ENCODE data around the gene GRIK5.

GRIK5 gene

DNA sequence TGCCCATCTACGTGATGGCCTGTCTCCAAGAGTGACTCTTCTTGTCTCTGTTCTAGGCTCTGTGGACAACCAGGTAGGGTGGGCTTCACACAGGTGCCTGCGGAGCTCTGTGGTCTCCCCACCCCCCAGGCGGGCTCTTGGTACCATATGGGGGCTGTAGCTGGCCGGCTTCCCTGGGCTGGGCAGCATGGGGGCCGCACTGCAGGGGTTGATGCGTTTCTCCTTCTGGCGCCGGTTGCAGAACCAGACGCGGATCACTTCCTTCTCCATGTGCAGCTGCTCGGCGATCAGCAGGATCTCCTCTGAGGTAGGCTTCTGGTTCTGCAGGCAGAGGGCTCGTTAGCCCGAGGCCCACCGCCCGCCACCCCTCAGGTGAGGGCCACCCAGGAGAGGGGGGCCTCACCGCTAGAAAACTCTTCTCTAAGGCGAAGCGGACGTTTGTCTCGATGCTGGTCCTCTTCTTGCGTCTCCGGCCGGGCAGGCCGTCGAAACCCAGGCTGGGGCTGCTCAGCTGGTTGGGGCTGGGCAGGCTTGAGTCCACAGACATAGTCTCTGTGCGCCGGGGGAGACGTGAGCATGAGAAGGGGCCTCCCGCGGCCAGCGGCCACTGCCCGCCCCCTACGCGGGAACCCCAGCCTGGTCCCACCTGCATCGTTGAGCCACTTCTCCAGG is 25.3 kb upstream of the GRIK5 start:
- no peak for DNase-seq

DNA sequence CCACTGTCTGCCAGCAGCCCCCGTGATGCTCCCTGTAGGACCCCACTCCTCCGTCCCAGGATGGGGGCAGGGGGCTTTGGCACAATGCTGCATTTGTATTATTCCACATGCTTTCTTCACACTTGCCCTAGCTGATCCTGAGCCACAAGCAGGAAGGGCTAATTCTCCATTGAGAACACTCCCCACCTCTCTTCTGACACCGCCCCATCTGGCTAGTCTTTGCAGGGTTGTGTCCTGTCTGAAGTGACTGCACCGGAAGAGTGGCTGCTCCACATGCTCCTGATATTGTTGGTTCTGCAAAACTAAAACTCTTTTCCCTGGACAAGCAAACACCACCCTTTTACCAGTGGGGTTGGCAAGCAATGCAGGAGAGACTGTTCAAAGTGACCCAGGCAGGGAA is 23.9 kb upstream of the GRIK5 start:
- DNase-seq, result no peak

DNA sequence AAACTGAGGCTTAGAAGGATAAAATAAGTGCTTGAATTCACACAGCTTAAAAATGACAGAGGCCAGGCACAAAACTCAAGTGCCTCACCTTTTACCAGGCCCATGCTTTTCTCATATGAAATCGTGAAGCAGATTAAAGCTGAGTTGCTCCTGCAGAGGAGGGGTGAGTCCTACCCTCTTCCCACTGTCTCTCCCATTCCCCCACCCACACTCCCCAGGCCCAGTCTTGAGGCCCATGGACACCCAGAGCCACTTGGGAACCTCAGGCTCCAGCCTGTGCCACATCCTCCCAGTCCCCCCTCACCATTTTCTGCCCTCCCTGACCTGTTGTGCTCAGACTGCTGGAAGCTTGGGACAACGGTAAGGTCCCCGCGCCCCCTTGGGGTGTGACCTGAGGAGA is 23.5 kb upstream of the GRIK5 start:
- no peak for DNase-seq

DNA sequence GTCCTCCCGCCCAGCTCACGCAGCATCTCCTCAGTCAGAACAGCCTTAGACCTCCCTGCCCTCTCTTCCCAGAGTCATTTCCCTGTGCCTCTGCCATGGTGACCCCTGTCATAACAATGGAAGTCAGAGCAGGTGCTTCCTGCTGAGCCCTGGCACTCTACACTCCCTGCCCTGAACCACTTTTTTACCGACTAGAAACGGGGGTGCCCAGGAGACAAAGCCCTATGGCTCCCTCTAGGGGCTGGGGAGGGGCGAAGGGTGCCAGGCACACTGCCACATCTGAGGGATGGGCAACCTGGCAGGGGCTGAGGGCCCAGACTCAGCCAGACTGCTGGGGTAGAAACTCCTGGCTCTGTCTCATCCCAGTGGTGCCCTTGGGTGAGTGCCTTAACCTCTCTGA is 22.3 kb upstream of the GRIK5 start:
- no peak for DNase-seq

DNA sequence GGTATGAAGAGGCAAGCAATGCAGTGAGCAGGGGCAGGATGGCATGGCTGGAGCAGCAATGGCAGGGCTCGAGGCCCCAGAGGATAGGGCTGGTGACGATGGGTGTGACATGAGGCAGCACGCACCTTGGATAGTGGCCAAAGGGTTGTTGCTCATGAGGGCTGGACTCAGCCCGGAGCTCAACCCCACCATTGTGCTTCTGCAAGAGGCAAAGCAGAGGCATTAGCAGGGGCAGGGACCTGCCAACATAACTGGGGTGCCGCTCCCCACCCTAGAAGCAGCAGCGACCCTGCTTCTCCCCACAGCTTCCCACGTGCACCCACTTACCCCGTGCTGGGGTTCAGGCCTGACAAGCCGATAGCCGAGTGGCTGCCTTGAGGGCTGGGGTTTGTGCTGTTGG is 21.7 kb upstream of the GRIK5 start:
- no peak for DNase-seq

DNA sequence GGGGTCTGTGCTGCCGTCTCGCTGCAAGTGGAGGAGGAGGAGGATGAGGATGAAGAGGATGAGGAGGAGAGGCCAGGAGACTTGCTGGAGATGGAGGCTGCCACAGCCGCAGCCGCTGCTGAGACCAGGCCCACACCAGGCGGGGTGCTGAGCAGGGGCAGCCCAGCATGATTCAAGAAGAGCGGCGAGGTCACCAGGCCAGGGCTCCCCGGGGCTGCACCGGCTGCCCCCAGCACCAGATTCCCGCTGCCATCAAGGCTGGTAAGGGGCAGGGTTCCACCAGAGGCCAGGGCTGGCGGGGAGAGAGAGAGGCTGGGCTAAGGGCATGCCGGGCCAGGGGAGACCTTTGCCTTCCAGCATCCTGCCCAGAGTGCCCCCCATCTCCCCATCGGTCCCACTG is 21.3 kb upstream of the GRIK5 start:
- DNase-seq, result no peak

DNA sequence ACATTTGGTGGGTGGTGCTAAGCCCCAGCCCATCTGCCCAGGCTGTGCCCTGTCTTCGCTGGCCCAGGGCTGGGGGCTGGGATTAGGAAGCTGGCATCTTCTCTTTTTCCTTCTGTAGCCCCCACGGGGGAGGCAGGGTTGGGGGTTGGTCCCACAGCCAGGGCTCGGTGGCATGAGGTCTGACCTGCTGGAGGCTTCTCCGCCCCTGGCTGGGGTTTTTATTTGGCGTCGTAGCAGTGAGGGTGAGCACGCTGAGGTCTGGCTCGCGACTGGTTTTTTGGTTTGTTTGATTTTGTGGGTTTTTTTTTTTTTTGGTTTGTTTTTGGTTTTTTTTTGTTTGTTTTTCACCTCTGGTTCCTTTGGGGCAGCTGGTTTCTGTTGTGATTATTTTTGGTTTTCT is 20.7 kb upstream of the GRIK5 start:
- no peak for DNase-seq

DNA sequence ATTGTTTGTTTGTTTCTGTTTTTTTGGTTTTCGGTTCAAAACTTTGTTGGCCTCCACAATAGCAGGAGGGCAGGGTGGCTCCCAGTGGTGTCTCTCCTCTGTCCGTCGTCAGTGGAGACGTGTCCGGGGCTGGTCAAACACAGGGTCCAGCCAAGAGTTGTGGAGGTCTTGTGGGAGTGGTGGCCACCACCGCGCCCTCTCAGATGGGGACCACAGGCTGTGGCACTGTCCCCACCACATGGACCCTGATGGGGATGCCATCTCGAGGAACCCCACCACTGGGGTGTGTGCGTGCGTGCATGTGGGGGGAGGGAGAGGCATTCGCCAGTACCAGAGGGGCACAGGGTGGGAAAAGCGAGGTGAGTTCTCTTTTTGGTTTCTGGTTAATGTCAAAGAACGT is 19.8 kb upstream of the GRIK5 start:
- no peak for DNase-seq

DNA sequence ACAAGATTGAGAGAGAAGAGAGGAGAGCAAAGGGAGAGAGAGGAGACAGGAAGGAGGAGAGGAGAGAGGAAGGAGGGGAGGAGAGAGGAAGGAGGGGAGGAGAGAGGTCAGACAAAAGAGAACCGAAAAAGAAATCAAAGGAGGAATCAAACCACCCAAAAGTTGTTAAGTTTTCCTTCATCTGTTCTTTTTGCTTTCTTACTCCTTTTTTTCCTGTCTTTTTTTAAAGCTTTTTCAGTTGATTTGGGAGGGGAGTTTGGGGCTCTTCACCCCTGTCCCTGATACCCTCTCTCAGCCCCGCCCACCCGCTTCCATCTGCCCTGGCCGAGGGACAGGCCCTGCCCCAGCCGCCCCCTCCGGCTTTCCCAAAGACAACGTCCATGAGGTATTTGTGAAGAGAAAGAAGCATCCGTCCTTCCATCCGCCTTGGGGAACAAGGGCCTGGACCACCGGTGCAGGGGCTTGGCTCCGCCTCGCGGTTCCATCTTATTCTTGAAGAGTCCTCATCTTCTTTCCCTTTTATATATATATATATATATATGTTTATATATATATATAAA is 19.3 kb upstream of the GRIK5 start:
- DNase-seq, result no peak

DNA sequence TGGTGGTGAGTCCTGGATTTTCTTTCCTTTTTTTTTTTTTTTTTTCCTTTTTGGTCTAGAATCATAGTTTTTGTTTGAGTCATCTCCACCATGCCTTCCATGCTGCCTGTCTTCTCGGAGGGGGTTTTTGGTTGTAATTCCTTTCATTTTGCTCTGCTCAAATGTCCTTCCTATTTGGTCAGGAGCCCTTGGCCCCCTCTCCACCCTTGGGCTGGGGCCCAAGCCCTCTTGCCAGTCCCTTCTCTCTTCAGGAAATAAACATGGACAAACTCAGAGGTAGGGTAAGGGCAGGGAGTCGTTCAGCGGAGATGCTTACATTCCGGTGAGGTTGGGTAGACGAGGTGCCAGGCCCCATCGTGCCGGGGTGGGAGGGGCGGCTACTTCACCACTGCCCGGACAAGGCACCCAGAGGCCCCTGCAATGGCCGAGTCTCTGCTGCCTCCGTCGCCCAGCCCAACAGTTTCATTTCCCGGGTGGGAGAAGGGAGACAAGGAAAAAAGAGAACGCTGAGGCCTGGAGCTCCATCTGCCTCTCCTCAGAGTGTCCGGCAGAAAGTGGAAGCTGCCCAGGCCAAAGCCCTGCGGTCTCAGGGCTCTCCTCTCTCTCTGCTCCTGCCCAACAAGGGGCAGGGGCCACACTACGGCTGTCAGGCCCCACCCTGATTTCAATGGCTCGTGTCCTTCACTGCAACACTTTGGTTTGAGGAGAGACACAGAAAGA is 18.6 kb upstream of the GRIK5 start:
- no peak for DNase-seq

DNA sequence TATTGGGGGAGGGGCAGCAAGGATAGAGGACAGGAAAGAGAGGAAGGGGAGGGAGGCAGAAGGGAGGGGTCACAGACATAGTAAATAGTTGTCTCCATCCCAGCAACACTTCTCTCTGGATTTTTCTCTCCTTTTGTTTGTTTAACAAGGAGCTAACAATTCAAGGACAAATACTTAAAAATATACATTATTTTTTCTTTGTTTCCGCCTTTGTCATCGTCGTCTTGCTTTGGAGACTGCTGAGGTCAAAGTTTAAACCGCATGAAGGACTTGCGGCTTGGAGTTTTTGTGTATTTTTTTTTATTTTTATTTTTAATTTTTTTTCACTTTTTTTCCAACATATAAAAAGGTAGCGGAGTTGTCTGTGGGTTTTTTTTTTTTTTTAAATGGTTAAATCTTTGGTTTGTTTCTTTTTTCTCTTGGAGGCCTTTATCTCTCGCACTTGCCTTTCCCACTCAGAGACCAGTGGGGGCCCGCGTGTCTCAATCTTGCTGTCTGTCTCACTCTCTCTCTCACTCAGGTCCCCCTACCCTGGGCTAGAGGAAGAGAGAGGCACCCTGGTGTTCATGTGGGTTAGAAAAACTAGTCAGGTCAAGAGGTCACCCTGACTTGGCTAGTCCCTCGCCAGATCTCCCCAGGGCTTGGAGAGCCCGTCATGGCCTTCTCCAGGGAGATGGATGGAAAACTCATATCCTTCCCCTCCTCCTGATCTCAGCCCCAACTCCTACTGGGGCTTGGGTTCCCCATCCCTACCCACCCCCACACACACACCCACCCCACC is 17.0 kb upstream of the GRIK5 start:
- DNase-seq, result no peak

DNA sequence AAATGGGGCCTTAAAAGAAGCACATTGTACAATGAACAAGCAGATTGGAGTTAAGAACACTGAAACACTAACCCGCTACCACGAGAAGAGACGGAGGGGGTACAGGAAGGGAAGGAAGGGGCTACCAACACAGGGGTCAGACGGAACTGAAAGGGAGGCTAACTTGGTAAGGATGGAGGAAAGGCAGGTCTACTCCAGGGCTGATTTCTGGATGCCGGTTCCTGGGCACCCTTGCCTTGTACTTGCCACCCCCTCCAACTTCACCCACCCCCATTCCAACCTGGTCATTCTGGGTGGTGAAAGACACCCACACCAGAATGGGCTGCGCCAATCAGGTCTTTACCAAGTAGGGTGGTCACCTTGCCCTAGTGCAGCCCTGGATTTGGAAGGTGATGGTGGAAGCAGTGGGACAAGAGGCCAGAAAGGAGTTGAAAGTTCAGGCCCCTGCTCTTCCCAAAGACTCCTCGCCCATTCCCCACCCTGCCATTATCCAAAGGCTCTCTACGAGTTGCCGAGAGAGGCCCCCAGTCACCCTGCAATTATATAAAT is 16.3 kb upstream of the GRIK5 start:
- no peak for DNase-seq

DNA sequence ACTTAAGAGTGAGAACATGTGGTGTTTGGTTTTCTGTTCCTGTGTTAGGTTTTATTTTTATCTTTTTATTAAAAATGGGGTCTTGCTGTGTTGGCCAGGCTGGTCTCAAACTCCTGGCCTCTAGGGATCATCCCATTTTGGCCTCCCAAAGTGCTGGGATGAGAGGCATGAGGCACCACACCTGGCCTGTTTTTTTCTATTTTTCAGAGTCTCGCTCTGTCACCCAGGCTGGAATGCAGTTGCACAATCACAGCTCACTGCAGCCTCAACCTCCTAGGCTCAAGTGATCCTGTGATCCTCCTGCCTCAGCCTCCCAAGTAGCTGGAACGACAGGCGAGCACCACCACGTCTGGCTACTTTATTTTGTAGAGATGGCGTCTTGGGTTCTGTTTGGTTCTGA is 13.5 kb upstream of the GRIK5 start:
- no peak for DNase-seq

DNA sequence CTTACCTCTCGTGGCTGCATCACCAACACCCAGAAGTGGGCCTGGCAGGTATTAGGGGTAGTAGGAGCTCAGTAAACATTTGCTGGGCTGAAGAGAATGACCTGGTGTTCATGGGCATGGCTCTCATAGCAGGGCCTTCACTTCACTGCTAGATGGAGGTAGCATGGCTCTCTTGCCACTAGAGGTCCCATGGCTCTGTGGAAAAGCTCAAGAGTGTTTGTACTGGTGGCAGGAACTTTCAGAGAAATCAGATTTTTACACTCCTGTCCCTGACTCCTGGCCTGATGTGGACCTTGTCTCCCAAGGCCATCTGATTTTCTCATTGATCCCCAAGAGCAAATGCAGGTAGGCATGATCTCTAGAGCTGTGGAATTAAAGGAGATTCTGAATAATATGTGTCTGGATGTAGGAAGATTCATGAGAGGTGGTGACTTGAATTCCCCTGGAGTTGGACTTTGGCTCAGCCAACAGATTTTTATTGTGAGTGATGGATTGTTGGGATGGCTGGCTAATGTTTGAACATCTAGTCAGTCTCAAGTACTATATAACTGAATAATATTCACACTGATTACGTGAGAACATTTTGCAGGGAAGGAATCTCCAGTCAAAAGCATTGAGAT is 11.7 kb upstream of the GRIK5 start:
- DNase-seq, result no peak

DNA sequence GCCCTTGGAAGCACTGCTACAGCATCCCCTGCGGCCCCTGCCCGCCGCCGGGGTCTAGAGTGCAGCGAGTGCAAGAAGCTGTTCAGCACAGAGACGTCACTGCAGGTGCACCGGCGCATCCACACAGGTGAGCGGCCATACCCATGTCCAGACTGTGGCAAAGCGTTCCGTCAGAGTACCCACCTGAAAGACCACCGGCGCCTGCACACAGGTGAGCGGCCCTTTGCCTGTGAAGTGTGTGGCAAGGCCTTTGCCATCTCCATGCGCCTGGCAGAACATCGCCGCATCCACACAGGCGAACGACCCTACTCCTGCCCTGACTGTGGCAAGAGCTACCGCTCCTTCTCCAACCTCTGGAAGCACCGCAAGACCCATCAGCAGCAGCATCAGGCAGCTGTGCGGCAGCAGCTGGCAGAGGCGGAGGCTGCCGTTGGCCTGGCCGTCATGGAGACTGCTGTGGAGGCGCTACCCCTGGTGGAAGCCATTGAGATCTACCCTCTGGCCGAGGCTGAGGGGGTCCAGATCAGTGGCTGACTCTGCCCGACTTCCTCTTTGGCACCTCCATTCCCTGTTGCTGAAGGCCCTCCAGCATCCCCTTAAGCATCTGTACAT is 10.9 kb upstream of the GRIK5 start:
- DNase-seq, result no peak

DNA sequence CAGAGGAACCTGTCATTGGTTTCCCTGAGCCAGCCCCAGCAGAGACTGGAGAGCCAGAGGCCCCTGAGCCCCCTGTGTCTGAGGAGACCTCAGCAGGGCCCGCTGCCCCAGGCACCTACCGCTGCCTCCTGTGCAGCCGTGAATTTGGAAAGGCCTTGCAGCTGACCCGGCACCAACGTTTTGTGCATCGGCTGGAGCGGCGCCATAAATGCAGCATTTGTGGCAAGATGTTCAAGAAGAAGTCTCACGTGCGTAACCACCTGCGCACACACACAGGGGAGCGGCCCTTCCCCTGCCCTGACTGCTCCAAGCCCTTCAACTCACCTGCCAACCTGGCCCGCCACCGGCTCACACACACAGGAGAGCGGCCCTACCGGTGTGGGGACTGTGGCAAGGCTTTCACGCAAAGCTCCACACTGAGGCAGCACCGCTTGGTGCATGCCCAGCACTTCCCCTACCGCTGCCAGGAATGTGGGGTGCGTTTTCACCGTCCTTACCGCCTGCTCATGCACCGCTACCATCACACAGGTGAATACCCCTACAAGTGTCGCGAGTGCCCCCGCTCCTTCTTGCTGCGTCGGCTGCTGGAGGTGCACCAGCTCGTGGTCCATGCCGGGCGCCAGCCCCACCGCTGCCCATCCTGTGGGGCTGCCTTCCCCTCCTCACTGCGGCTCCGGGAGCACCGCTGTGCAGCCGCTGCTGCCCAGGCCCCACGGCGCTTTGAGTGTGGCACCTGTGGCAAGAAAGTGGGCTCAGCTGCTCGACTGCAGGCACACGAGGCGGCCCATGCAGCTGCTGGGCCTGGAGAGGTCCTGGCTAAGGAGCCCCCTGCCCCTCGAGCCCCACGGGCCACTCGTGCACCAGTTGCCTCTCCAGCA is 10.1 kb upstream of the GRIK5 start:
- no peak for DNase-seq

DNA sequence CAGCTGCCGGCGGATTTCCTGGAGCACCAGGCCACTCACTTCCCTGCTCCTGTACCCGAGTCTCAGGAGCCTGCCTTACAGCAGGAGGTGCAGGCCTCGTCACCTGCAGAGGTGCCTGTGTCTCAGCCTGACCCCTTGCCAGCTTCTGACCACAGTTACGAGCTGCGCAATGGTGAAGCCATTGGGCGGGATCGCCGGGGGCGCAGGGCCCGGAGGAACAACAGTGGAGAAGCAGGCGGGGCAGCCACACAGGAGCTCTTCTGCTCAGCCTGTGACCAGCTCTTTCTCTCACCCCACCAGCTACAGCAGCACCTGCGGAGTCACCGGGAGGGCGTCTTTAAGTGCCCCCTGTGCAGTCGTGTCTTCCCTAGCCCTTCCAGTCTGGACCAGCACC is 9.3 kb upstream of the GRIK5 start:
- no peak for DNase-seq

DNA sequence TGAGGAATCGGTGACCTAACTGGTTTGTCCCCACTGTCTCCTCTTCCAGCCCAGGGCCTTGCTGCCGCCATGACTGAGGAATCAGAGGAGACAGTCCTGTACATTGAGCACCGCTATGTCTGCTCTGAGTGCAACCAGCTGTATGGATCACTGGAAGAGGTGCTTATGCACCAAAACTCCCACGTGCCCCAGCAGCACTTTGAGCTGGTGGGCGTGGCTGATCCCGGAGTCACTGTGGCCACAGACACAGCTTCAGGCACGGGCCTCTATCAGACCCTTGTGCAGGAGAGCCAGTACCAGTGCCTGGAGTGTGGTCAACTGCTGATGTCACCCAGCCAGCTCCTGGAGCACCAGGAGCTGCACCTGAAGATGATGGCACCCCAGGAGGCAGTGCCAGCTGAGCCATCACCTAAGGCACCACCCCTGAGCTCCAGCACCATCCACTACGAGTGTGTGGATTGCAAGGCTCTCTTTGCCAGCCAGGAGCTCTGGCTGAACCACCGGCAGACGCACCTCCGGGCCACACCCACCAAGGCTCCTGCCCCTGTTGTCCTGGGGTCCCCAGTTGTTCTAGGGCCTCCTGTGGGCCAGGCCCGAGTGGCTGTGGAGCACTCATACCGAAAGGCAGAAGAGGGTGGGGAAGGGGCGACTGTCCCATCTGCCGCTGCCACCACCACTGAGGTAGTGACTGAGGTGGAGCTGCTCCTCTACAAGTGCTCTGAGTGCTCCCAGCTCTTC is 8.7 kb upstream of the GRIK5 start:
- no peak for DNase-seq

DNA sequence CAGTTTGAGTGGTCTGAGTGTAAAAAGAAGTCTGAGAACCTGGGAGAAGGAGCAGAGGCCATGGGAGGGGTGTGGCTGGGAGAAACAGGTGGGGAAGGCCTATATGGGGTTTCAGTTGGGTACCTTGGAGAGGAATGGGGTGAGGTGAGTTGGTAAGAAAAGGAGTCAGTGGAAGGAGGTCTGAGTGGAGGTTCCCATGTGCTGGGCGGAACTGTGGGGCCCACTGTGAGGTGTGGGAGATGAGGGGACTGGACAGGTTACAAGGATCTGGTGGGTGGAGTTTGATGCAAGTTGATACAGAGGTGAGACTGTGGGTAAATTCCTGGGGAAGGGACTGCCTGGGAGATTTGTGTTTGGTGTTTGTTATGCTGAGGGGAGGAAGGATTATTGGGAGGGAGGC is 8.1 kb upstream of the GRIK5 start:
- no peak for DNase-seq

DNA sequence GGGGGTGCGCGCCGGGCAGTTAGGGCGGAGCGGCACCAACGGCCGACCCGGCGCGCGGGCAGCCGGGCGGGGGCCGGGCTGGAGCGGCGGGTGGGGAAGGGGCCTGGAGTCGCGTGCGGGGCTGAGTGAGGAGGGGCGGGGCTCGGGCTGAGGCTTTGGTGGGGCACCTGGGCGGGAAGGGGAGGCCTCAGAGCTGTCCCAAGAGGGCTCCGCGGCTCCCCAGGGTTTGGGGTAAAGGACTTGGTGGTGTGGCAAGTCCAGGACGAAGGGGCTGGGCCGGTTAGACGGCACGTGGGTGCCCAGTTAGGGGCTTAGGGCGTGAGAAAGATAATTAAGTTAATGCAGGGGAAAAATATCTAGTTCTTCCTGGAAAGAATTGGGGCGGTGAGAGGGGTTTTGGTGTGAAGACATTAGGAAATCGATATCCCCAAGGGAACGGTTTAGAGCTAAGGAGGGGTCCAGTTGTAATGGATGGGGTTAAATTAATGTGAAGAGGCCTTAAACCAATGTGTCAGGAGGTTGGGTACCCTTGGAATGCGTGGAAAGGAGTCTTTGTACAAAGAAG is 6.5 kb upstream of the GRIK5 start:
- no peak for DNase-seq
